Measurements from ENCODE around the gene SLX4.

Gene SLX4

DNA sequence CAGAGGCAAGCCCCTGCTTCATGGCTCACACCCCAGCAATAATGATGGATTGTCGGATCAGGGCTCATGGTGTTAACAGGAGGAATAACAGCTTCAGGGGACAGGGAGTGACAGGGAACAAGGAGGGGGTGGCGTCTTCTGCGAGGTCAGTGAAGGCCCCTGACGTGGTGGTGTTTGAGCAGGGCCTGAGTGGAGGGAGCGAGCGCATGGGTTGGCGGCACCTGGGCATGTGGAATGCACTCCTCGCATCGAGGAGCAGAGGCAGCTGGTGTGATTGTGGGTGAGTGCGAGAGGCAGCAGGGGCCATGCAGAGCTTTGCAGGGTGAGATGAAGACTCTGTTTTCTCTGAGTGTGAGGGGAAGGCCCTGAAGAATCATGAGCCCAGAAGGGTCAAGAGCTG, 77.3 kb downstream of the SLX4 start:
- H3K4me3 ChIP-seq (ENCODE audit: control insufficient read depth, low read depth, low read length): no peak overlapping the region
- no peak for DNase-seq (ENCODE audit: low read depth)
- TF ChIP-seq, protein P1, sequence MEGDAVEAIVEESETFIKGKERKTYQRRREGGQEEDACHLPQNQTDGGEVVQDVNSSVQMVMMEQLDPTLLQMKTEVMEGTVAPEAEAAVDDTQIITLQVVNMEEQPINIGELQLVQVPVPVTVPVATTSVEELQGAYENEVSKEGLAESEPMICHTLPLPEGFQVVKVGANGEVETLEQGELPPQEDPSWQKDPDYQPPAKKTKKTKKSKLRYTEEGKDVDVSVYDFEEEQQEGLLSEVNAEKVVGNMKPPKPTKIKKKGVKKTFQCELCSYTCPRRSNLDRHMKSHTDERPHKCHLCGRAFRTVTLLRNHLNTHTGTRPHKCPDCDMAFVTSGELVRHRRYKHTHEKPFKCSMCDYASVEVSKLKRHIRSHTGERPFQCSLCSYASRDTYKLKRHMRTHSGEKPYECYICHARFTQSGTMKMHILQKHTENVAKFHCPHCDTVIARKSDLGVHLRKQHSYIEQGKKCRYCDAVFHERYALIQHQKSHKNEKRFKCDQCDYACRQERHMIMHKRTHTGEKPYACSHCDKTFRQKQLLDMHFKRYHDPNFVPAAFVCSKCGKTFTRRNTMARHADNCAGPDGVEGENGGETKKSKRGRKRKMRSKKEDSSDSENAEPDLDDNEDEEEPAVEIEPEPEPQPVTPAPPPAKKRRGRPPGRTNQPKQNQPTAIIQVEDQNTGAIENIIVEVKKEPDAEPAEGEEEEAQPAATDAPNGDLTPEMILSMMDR (conservative IDR thresholded peaks at IDR 0.05; ENCODE audit: control insufficient read depth, insufficient read depth, low read depth, low read length): no peak

GRCh38 chr16:3532741-3533140, 78.7 kb downstream of the SLX4 start:
- no peak overlapping the region for H3K4me3 ChIP-seq (ENCODE audit: control insufficient read depth, low read depth, low read length)
- no peak for DNase-seq (ENCODE audit: low read depth)
- TF ChIP-seq, protein P1 (conservative IDR thresholded peaks at IDR 0.05; ENCODE audit: control insufficient read depth, insufficient read depth, low read depth, low read length): no peak

Measured in fibroblast of mammary gland (primary cell).